Nephron progenitor cell (in vitro differentiated cells): Measurements from ENCODE around the gene BTLA.
A peak's percentile ranks its signal among the peaks of the same experiment; 100 is the strongest.
"Not testable (repeated sequence)": the region's sequence is repeated elsewhere in the genome, so short reads cannot be mapped to it uniquely, and the experiment has no call there.

ENCODE experiments used
- DNase-seq: peaks from one replicate; pipeline ENCODE4 v3.0.0; 2021
- H3K27ac Mint-ChIP-seq: 2 replicates; pipeline ENCODE4 v1.8.0; 2021; ENCODE audit warnings: mild to moderate bottlenecking, moderate library complexity, mixed read lengths
- H3K27me3 Mint-ChIP-seq: 2 replicates; pipeline ENCODE4 v1.8.0; 2021; ENCODE audit warnings: mild to moderate bottlenecking, low read depth, mixed read lengths; ENCODE audit not compliant: poor library complexity
- H3K36me3 Mint-ChIP-seq: 2 replicates; pipeline ENCODE4 v1.8.0; 2021; ENCODE audit warnings: low read depth, mixed read lengths
- H3K4me1 Mint-ChIP-seq: 2 replicates; pipeline ENCODE4 v1.8.0; 2021; ENCODE audit warnings: mixed read lengths
- H3K4me3 Mint-ChIP-seq: 2 replicates; pipeline ENCODE4 v1.8.0; 2021; ENCODE audit warnings: mild to moderate bottlenecking, moderate library complexity, mixed read lengths
- H3K9me3 Mint-ChIP-seq: 2 replicates; pipeline ENCODE4 v1.8.0; 2021; ENCODE audit warnings: mild to moderate bottlenecking, moderate library complexity, mixed read lengths
- CTCF ChIP-seq: fragments of 200-600 bp; sonication (generic); IDR thresholded peaks from 2 replicates; pipeline ENCODE4 v1.5.0; 2021; ENCODE audit warnings: antibody characterized with exemption

BTLA gene

GRCh38 chr3:112498914-112499711 lies at the start of gene BTLA:
Gene BTLA (minus strand): TSS chr3:112499472. CDS start chr3:112499358, 114 bp downstream.
- Mint-ChIP-seq H3K27ac (no peak within 1 kb of the TSS), H3K27me3 (peaks cover 3% of the 10 kb centered on the region), H3K4me3 (no peak within 1 kb of the TSS), H3K36me3 (no peaks in the 10 kb centered on the region), H3K9me3 (peaks cover 4% of the 10 kb centered on the region), H3K4me1 (no peaks in the 10 kb centered on the region)
- no peak for DNase-seq
- no peak for TF ChIP-seq CTCF

- Mint-ChIP-seq H3K4me3 (no peak overlapping the region), H3K27ac (no peak overlapping the region), H3K4me1 (no peaks in the 10 kb centered on the region), H3K27me3 (no peaks in the 10 kb centered on the region), H3K9me3 (no peaks in the 10 kb centered on the region), H3K36me3 (peaks cover 49% of the 10 kb centered on the region)
- TF ChIP-seq CTCF, result no peak
- no peak for DNase-seq
Observed at GRCh38 chr3:112546216-112546759, 47.0 kb upstream of the BTLA start.

- Mint-ChIP-seq H3K4me1 (no peaks in the 10 kb centered on the region), H3K27me3 (no peaks in the 10 kb centered on the region), H3K4me3 (no peak overlapping the region), H3K27ac (no peak overlapping the region), H3K36me3 (peaks cover 31% of the 10 kb centered on the region), H3K9me3 (no peaks in the 10 kb centered on the region)
- DNase-seq, result no peak
- no peak for TF ChIP-seq CTCF
Observed at GRCh38 chr3:112539825-112540650, 40.8 kb upstream of the BTLA start.

- Mint-ChIP-seq H3K4me3 (no peak overlapping the region), H3K27ac (no peak overlapping the region), H3K36me3 (peaks cover 24% of the 10 kb centered on the region), H3K9me3 (no peaks in the 10 kb centered on the region), H3K27me3 (no peaks in the 10 kb centered on the region), H3K4me1 (no peaks in the 10 kb centered on the region)
- DNase-seq, result no peak
- TF ChIP-seq CTCF, result peak; percentile 61
Observed at GRCh38 chr3:112531358-112531781, 32.1 kb upstream of the BTLA start.

- Mint-ChIP-seq H3K4me3 (no peak overlapping the region), H3K27ac (no peak overlapping the region), H3K4me1 (no peaks in the 10 kb centered on the region), H3K36me3 (peaks cover 19% of the 10 kb centered on the region), H3K27me3 (no peaks in the 10 kb centered on the region), H3K9me3 (no peaks in the 10 kb centered on the region)
- no peak for DNase-seq
- no peak for TF ChIP-seq CTCF
Observed at GRCh38 chr3:112530573-112530972, 31.3 kb upstream of the BTLA start.

GRCh38 chr3:112524127-112524526 lies 24.9 kb upstream of the BTLA start:
- not testable (repeated sequence) for H3K9me3 Mint-ChIP-seq, DNase-seq, H3K4me3 Mint-ChIP-seq, H3K4me1 Mint-ChIP-seq, H3K27me3 Mint-ChIP-seq
- peak overlapping the region; percentile 18 for H3K27ac Mint-ChIP-seq
- H3K36me3 Mint-ChIP-seq, result peaks cover 17% of the 10 kb centered on the region
